OCI-LY1 (cell line): ENCODE data around the gene ZNF816.

Experiments
- H2AFZ ChIP-seq: fragments of 200-600 bp; sonication (generic), shearing (Covaris generic); 2 replicates; pipeline ENCODE4 v1.6.0; 2014; ENCODE audit warnings: antibody characterized with exemption, mild to moderate bottlenecking, low read length
- H3F3A ChIP-seq: fragments of 200-600 bp; sonication (generic), shearing (Covaris generic); 2 replicates; pipeline ENCODE4 v1.6.0; 2014; ENCODE audit warnings: mild to moderate bottlenecking, antibody characterized with exemption, low read length, moderate library complexity; ENCODE audit not compliant: insufficient read depth
- H3K27ac ChIP-seq: fragments of 200-600 bp; sonication (generic); 2 replicates; pipeline ENCODE4 v1.5.1; 2014; ENCODE audit warnings: low read length, mixed run types, mild to moderate bottlenecking, low read depth; ENCODE audit not compliant: poor library complexity, severe bottlenecking
- H3K27me3 ChIP-seq: fragments of 200-600 bp; sonication (generic); 2 replicates; pipeline ENCODE4 v1.6.0; 2014; ENCODE audit warnings: antibody characterized with exemption, mild to moderate bottlenecking, low read length, moderate library complexity; ENCODE audit not compliant: insufficient read depth
- H3K36me3 ChIP-seq: fragments of 200-600 bp; sonication (generic); 2 replicates; pipeline ENCODE4 v1.6.1; 2014; ENCODE audit warnings: mild to moderate bottlenecking, antibody characterized with exemption, low read length, moderate library complexity, mixed read lengths; ENCODE audit not compliant: insufficient read depth
- H3K4me1 ChIP-seq: fragments of 200-600 bp; sonication (generic); 2 replicates; pipeline ENCODE4 v1.5.1; 2014; ENCODE audit warnings: mild to moderate bottlenecking, low read length, moderate library complexity; ENCODE audit not compliant: insufficient read depth, severe bottlenecking
- H3K4me2 ChIP-seq: fragments of 200-600 bp; sonication (generic), shearing (Covaris generic); 2 replicates; pipeline ENCODE4 v1.6.1; 2014; ENCODE audit warnings: low read length
- H3K4me3 ChIP-seq: fragments of 200-600 bp; sonication (generic); 2 replicates; pipeline ENCODE4 v1.5.1; 2014; ENCODE audit warnings: low read length, low read depth, mild to moderate bottlenecking, mixed read lengths; ENCODE audit not compliant: poor library complexity, severe bottlenecking
- H3K79me2 ChIP-seq: fragments of 200-600 bp; shearing (Covaris generic); 2 replicates; pipeline ENCODE4 v1.6.1; 2016; ENCODE audit warnings: mixed run types, low read length, mixed read lengths; ENCODE audit not compliant: insufficient read depth
- H3K9ac ChIP-seq: fragments of 200-600 bp; sonication (generic), shearing (Covaris generic); 2 replicates; pipeline ENCODE4 v1.6.1; 2014; ENCODE audit warnings: mild to moderate bottlenecking, low read length, mixed read lengths
- H3K9me2 ChIP-seq: fragments of 200-600 bp; sonication (generic), shearing (Covaris generic); 2 replicates; pipeline ENCODE4 v1.6.1; 2014; ENCODE audit warnings: low read depth, mild to moderate bottlenecking, low read length, mixed read lengths
- H3K9me3 ChIP-seq: fragments of 200-600 bp; shearing (Covaris generic); 2 replicates; pipeline ENCODE4 v1.6.1; 2014; ENCODE audit warnings: low read length, mixed read lengths
- H4K20me1 ChIP-seq: fragments of 200-600 bp; sonication (generic), shearing (Covaris generic); 2 replicates; pipeline ENCODE4 v1.6.0; 2016; ENCODE audit warnings: mild to moderate bottlenecking, low read length; ENCODE audit not compliant: insufficient read depth
- EZH2 ChIP-seq: fragments of 200-600 bp; sonication (generic), shearing (Covaris generic); IDR thresholded peaks from 2 replicates; pipeline ENCODE4 v1.8.0; 2017; ENCODE audit warnings: borderline replicate concordance, mixed run types, mild to moderate bottlenecking, antibody characterized with exemption, low read length, moderate library complexity, mixed read lengths
- TF ChIP-seq, protein P1 (sequence below): fragments of 200-600 bp; sonication (generic), shearing (Covaris generic); IDR thresholded peaks from 2 replicates; pipeline ENCODE4 v1.5.1; 2017; ENCODE audit warnings: mild to moderate bottlenecking, antibody characterized with exemption, low read length, moderate library complexity, mixed read lengths

Gene ZNF816

DNA sequence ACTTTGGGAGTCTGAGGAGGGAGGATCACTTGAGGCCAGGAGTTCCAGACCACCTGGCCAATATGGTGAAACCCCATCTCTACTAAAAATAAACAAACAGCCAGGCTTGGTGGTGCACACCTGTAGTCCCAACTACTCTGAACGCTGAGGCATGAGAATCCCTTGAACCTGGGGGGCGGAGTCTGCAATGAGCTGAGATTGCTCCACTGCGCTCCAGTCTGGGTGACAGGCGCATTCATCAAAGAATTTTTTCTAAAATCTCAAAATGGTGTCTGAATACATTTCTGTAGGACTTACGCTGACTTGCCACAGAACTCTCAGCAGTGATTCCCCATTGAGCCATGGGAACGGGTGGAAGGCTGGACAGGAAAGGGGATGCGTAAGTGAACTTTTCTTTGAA is 33.0 kb upstream of the ZNF816 start:
- Histone ChIP-seq H3K27me3 (no peaks in the 10 kb centered on the region), H3K9ac (no peak overlapping the region), H3K9me2 (no peaks in the 10 kb centered on the region), H3K79me2 (no peaks in the 10 kb centered on the region), H3K4me3 (no peak overlapping the region), H2AFZ (no peak overlapping the region), H3F3A (no peaks in the 10 kb centered on the region), H4K20me1 (no peaks in the 10 kb centered on the region), H3K4me2 (no peak overlapping the region), H3K4me1 (no peaks in the 10 kb centered on the region), H3K9me3 (no peaks in the 10 kb centered on the region), H3K27ac (no peak overlapping the region), H3K36me3 (no peaks in the 10 kb centered on the region)
- TF ChIP-seq, protein P1, sequence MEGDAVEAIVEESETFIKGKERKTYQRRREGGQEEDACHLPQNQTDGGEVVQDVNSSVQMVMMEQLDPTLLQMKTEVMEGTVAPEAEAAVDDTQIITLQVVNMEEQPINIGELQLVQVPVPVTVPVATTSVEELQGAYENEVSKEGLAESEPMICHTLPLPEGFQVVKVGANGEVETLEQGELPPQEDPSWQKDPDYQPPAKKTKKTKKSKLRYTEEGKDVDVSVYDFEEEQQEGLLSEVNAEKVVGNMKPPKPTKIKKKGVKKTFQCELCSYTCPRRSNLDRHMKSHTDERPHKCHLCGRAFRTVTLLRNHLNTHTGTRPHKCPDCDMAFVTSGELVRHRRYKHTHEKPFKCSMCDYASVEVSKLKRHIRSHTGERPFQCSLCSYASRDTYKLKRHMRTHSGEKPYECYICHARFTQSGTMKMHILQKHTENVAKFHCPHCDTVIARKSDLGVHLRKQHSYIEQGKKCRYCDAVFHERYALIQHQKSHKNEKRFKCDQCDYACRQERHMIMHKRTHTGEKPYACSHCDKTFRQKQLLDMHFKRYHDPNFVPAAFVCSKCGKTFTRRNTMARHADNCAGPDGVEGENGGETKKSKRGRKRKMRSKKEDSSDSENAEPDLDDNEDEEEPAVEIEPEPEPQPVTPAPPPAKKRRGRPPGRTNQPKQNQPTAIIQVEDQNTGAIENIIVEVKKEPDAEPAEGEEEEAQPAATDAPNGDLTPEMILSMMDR, result no peak
- TF ChIP-seq EZH2, result no peak

DNA sequence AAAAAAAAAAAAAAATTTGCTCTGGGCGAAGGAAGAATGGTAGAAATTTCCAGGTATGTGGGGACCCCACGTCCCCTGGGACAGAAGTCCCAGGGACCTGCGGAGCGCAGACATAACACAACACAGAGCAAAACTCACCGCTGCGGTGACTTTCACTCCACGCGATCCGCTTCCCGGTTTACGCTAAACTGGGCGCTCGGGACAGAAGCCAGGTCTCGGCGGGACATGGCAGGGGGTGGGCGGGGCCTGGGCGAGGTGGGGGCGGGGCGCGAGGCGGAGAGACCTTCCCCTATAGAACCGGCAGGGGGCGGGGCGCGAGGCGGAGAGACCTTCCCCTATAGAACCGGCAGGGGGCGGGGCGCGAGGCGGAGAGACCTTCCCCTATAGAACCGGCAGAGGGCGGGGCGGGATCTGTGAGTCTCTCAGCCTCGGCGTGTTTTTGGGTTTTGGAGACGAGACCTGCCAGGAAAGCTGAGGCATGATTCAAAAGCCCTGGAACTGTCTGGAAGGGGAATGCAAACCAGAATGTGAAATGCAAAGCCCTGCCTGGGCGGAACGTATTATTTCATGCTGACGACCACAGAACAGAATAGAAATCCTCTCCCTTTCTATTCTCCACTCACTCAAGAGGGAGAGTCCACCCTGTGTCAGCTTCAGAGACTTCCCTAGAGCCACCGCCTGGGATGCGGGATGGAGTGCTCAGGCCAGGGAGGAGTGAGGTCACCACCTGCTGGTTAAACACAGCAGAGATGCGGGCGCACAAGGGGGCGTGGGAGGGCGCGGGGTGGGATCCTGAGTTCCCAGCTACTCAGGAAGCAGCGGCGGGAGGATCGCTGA is 30.9 kb upstream of the ZNF816 start:
- Histone ChIP-seq H3F3A (no peaks in the 10 kb centered on the region), H3K79me2 (no peaks in the 10 kb centered on the region), H3K27me3 (no peaks in the 10 kb centered on the region), H3K9me3 (no peaks in the 10 kb centered on the region), H3K36me3 (no peaks in the 10 kb centered on the region), H3K27ac (no peak overlapping the region), H3K4me1 (no peaks in the 10 kb centered on the region), H2AFZ (no peak overlapping the region), H3K9me2 (no peaks in the 10 kb centered on the region), H3K4me2 (no peak overlapping the region), H3K4me3 (no peak overlapping the region), H3K9ac (no peak overlapping the region), H4K20me1 (no peaks in the 10 kb centered on the region)
- TF ChIP-seq, protein P1, result no peak
- no peak for TF ChIP-seq EZH2

DNA sequence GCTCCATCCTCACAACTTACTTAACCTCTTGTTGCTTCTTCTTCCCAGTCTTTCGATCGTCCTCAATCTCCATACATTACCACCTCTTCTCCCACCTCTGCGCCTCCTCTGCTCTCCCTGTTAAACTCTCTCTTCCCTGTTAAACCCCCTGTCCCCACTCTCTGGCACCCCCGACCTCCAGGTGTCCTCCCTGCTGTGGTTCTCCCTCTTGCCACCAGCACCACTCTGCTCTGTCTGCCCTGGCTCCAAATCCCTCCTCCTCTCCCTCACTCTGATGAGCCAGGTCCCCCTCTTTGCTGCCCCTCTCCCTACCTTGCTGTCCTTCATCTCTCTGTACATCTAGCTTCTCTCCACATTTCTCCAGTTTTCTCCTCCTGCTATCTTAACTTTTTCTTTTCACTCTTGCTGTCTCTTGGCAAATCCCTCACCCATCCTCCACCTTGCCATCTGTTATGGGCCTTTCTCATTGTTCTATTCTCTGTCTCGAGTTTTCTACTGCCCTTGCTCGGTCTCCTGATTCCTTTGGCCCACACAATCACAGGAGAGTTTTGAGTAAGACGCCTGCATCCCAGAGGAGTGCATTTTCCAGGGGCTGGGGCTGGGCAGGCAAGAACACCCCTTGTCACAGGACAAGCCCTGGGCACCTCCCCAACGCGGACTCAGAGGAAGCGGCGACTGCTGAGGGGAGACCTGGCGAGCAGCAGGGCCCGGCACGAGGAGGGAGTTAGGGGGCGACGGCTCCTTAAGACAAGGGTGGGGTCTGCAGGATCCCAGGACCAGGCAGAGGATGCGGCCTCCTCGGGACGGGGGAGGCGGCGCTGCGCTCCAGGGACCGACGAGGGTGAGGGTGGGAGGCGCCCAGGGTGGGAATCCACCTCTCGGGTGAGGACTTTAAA is 29.7 kb upstream of the ZNF816 start:
- H4K20me1 ChIP-seq, result no peaks in the 10 kb centered on the region
- no peak overlapping the region for H3K27ac ChIP-seq
- no peak overlapping the region for H3K9ac ChIP-seq
- H3K27me3 ChIP-seq, result no peaks in the 10 kb centered on the region
- H3K4me1 ChIP-seq, result no peaks in the 10 kb centered on the region
- H2AFZ ChIP-seq, result no peak overlapping the region
- H3K36me3 ChIP-seq, result no peaks in the 10 kb centered on the region
- no peak overlapping the region for H3K4me3 ChIP-seq
- no peak for TF ChIP-seq EZH2
- TF ChIP-seq, protein P1, result no peak
- no peaks in the 10 kb centered on the region for H3K79me2 ChIP-seq
- peaks cover 1% of the 10 kb centered on the region; the same call in 1 of the 2 replicates for H3K9me3 ChIP-seq
- no peaks in the 10 kb centered on the region for H3K9me2 ChIP-seq
- no peaks in the 10 kb centered on the region for H3F3A ChIP-seq
- no peak overlapping the region for H3K4me2 ChIP-seq
